GM21723 (cell line): ENCODE measurements around the gene TCERG1L.
"Not testable (repeated sequence)": the region's sequence is repeated elsewhere in the genome, so short reads cannot be mapped to it uniquely, and the experiment has no call there.

Experiments
- ATAC-seq: cut with Tn5 transposase; IDR thresholded peaks from one replicate; pipeline ENCODE4 v1.9.1; 2021; ENCODE audit warnings: mild to moderate bottlenecking, moderate library complexity; ENCODE audit not compliant: unreplicated experiment

Gene TCERG1L, protein sequence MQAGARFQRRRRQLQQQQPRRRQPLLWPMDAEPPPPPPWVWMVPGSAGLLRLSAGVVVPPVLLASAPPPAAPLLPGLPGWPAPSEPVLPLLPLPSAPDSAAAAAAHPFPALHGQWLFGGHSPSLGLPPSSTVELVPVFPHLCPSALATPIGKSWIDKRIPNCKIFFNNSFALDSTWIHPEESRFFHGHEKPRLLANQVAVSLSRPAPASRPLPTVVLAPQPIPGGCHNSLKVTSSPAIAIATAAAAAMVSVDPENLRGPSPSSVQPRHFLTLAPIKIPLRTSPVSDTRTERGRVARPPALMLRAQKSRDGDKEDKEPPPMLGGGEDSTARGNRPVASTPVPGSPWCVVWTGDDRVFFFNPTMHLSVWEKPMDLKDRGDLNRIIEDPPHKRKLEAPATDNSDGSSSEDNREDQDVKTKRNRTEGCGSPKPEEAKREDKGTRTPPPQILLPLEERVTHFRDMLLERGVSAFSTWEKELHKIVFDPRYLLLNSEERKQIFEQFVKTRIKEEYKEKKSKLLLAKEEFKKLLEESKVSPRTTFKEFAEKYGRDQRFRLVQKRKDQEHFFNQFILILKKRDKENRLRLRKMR

DNA sequence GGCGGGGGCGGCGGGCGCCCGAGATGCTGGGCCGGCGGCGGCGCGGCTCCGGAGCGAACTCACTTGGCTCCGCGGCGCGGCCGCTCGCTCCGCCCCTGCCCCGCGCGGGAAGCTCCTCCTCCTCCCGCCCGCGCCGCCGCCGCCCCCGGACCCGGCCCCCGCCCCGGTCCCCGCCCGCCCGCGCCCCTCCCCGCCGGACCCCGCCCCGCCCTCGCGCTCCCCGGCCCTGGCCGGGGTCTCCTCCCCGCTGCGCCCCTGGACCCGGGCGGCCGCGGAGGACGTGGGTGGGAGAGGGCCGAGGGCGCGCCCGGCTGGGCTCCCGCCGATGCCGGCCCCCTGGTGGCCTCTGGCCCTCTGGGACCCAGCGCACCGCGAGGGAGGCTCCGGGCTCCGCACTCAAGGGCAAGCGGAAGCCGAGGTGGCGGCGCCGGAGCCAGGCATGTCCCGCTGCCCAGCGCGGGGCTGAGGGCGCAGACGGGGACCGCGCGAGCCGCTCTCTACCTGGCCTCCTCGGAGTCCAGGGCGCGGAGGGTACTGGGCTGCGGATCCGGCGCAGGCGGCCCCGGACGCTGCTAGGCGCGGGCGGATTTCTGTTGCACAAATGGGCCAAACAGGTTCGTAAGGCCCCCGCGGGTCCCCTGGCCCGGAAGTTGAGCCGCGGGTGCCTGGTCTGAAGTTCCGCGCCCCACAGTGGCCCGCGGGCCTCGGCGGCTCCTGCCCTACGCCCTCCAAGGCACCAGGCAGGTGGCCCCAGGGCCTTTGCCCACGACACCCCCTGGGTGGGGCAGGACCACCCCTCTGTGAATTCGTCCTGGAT is at the start of gene TCERG1L:
TCERG1L (minus strand) TSS at position 61 of the 817 bp plus-strand sequence. CDS start 86 bp downstream, outside the sequence.
- no peak for ATAC-seq

DNA sequence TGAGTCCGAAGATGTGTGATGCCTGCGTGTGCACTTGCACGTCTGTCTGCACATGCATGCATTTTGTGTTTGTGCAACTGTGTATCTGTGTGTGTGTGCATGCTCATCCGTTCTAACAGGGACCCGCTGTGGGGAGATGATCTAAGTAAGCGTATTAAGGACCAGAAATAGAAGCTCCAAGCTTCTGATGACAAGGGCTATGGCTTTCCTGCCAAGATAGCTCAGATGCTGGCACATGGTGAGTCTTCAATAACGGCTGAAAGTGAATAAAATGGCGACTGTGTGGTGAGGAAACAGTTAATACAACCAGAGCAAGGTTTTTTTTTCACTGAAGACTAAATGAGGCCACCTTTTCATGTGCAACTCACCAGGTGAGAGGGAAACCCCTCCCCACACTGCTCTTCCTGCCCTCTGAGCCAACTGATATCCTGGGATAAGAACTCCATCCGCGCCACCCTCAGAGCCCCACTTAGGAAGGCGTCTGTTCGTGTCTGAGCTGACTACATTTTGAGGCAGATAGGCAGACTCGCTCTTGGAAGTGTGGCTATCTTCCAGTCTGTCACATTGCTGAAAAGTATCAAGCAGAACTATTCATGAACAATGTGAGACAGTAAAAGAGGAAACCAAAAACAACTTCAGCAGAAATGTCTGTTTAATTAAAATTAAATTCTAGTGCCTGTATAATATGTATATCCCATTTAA is 47.4 kb upstream of the TCERG1L start:
- ATAC-seq, result no peak

DNA sequence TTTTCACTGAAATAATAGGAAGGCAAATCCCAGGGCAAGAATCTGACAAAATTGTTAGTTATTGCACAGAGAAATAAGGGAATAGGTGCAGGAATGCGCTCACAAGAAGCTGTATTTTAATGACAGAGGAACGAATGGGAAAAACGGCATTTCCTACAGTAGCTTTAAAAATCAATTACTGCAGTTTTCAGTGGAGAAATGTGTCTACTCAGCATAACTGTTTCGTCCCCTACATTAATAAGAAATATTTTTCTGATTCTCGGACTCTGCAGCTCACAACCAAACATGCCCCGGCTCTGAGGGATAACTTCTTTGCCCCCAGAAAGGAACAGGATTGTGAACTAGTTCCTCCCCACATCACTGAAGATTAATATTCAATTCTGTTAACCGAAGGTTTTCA is 44.9 kb upstream of the TCERG1L start:
- no peak for ATAC-seq

DNA sequence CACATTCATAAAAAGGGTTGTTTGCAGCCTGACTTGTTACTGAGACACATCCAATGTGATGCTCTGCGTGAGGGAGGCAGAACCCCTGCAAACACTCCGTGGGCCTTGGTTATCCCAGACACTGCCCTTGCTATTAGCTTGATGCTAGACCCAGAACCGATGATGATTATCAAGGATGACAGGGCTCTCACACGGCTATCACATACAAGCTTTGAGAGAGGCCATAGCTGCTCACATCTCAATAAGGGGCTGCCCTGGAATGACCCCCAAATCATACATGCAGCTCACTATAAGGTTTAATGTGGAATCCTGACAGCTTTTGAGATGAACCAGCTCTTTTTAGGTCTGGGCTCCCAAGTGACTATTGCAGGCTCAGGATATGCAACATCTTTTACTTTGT is 44.4 kb upstream of the TCERG1L start:
- no peak for ATAC-seq

DNA sequence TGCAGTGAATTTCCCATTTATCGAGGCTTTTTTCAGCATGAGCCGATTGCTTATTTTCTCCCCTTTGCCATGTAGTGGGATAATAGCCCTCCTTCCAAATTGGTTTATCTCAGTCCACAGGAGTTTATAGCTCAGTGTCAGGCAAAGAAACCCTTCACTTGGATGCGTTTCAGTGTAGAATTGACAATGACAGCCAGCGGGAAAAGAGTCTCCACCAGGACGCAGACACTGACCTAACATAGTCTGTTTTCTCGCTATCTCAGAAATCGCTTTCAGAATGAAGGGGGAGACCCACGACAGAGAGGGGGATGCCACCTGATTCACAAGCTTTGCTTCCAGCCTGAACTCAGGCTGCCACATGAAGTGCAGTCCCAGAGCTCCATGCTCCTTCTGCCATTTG is 43.5 kb upstream of the TCERG1L start:
- ATAC-seq, result no peak

DNA sequence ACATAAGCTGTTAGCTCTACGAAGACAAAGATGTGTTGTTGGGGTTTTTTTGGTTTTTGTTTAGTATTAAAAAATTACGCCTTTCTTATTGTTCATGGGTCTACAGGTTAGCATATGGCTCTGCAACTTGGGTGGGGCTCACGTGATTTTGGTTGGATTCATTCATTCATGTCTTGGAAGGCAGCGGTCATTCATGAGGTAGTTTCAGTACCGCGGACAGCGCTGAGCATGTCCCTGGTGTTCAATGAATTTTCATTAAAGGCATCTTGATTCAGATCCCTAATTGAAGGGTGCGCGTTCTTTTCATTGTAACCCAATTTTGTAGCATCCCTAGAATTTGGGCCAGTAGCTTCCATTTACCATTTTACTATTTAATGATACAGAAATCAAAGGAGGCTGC is 42.9 kb upstream of the TCERG1L start:
- no peak for ATAC-seq

DNA sequence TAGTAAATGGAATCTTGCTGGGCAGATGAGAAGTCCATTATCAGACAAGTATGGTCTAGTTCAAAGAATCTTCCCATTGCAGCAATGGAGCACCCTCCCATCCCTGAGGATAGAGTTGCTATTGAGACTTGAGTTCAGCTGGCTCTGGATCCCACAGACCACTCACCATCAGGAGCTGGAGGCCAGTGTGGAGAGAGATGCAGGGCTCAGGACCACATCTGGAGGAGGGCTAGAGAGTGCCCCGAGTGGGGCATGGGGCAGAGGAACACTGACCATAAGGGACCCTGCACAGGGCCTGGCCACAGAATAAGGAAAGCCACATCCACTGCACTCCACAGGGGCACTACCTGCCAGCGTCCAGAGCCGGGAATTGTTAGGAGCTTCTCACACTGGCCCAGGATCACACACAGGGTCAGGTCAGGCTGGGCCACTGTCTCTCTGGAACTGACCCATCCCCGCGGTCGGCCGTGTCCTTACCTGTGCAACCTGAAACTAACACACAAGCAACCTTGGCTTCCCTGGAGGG is 41.3 kb upstream of the TCERG1L start:
- ATAC-seq, result no peak

DNA sequence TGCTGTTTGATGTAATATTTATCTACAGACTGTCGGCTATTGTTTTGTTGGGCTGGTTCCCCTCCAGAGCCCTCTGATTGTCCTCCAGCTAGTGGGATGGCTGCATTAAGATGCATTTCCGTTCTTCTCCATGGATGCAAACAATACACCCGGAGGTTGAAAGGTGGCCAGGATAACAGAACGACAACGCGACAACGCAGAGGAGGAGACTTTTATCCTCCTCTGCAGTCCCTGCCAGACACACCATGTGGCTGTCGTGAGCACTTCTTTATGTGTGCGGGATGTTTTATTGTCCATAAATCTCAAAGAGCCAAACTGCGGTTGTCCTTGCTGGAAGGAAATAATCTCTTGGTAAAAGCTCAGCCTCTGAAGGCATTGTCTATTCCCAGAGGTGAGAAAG is 39.1 kb upstream of the TCERG1L start:
- no peak for ATAC-seq

DNA sequence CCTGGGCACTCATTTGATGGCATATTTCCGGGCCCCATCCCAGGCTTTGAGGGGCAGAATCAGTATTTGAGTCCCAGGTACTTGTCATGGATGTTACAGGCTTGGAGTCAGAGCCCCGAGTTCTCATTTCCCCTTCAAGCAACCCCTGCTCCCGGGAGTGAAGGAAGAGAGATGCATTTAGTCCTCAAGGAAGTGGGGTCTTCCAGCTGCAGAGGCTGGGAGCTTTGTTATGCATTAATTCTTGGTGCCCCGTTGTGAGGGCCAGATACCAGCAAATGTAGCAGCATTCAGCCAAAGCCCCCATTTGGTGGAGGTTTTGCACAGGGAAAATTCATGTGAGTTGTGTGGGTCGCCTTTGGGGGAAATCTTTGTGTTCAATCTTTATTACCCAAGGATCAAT is 38.7 kb upstream of the TCERG1L start:
- ATAC-seq, result no peak

DNA sequence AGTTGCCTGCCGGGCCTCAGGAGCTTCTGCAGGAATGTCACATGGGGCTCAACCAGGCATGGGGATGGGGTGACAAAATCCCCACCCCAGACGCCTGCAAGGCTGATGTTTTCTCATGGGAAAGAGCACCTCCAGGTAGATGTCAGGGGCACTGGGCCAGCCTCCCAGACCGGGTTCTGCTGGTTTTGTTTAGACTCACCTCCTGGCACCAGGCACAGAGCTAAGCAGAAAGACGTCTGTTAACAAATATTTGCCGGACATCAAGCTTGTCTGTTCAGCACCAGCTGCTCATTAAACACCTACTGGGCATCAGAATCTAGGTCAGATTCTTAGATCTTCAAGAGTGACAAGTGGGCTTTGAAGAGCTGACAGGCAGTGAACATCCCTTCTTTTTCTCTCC is 34.9 kb upstream of the TCERG1L start:
- ATAC-seq, result no peak

DNA sequence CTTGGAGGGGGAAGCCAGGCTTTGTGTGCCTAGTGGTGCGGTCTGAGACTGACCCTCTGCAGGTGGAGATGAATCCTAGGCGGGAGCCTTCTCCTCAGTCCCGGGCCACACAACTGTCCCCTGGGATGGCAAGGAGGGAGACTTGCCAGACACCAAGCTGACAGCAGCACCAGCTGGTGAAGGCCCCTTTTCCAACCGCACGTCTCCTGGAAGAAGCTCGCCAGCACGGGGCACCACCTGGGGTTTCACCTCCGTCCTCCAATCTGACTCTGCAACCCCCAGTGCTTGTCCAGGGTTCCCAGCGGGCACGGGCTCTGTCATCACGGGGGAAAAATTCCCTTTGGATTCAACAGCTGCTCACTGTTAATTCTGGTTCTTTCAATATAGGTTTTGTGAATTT is 34.2 kb upstream of the TCERG1L start:
- ATAC-seq, result no peak

DNA sequence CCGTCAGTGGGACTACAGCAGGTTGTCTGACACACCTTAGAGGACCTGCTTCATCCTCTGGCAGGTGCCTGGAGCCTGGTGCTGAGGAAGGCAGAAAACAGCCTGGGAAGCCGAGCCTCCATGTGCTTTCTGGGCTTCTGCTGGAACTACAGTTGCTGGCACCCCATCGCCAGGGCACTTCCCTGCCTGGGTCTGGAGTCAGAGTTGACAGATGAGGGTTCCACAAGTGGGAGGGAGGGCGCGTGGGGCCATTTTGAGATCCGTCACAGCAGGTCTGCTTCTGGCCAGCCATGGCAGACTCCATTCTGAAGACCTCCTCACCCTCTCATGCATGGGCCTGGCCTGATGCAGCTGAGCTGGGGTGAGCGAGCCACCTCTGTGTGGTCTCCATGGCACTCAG is 33.2 kb upstream of the TCERG1L start:
- no peak for ATAC-seq

DNA sequence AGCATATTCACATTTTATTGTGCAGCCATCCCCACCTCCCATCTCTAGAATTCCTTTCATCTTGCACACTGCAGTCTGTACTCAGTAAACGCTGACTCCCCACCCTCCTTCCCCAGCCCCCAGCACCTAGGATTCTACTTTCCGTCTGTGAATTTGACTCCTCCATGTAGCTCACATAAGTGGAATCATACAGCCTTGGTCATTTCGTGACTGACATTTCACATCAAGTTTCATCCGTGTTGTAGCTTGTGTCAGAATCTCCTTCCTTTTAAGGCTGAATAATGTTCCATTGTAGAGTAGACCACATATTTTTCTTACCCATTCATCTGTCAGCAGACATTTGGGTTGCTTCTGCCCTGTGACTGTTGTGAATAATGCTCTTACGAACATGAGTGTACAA is 26.2 kb upstream of the TCERG1L start:
- no peak for ATAC-seq

DNA sequence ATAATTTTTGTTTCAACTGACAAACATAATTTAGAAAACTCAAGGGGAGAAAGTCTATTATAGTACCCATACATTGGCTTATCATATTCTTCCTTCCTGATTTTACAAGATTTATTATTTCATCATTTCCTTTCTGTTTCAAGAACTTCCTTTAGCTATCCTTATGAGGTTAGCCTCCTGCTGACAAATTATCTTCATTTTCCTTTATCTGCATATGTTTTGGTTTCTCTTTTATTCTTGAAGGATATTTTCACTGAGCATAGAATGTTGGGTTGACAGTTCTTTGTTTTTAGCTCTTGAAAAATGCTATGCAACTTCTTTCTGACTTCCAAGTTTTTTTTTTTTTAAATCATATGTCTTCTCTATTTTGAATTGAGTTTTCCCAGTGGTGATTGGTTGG is 21.3 kb upstream of the TCERG1L start:
- no peak for ATAC-seq

DNA sequence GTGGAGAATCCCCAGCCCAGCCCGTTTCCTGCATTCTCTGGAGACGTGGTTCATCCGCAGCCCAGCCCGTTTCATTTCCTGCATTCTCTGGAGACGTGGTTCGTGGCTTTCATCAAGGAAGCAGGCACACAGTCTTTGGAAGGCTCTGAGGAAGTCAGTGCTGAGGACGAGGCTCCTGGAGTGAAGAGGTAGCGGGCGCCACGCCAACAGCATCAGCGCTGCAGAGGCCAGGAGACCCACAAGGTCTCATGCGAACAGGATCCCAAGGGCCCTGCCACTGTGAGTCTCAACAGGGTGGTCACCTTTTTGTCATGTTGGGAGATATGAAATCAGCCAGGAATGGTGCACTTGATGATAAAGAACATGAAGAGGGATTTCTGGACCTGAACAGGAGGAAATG is 12.4 kb upstream of the TCERG1L start:
- no peak for ATAC-seq

DNA sequence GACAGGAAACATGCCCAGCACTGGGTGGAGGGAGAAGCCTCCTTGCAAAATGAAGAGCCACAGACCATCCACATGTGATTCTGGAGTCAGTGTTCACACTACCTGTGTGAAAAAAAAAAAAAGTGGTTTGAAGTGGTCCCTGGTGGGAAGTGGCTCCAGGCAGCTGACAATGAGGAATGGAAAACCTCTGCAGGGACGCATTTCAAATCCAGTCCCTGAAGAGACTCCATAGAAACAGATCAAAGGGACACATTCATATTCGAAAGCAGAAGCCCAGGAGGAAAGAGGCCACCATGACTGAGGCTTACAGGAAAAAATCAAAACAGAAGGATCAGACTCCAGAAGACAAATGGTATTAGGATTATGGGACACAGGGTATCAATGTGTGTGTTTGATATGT is 11.5 kb upstream of the TCERG1L start:
- ATAC-seq, result no peak

DNA sequence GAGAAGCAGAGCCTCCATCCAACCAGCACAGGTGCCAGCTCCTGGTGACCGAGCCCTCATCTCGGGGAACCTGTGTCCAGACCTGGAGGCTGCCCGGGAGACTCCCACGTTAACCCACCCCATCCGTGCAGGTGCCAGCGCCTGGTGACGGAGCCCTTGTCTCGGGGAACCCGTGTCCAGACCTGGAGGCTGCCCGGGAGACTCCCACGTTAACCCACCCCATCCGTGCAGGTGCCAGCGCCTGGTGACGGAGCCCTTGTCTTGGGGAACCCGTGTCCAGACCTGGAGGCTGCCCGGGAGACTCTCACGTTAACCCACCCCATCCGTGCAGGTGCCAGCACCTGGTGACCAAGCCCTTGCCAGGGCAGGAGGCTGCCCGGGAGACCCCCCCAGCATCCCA is 11.1 kb upstream of the TCERG1L start:
- ATAC-seq, result not testable (repeated sequence)

DNA sequence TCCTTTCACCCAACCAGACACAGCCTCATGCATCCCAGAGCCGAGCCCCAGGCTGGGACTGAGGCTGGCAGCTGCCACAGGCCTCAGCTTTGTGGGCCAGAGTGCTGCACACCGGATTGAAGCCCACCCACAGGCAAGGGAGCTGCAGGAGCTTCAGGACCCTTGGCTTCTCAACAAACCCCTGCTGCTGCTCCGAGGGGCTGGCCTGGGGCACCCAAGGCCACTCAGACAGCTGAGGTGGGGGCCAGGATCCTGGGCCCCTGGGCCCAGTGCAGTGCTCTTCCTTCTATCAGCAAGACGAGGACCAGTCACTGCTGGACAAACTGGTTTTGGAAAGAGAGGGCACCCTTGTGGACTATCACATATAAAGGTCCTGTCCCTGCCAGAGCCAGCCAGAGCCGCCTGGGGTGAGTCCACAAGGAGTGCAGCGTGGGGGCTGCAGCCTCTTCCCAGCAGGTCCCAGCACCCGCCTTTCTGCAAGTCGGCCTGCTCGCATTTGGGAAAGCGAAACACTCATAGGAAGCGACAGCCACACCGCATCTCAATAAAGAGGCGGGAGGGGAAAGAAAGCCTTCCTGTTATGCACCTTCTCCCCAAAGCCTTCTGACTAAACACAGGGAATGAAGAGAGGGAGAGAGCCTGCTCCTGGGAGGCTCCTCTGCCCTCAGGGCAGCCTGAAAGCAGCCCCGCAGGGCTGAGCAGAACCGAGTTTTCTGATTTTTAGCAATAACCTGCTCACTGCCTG is 9.5 kb upstream of the TCERG1L start:
- no peak for ATAC-seq

DNA sequence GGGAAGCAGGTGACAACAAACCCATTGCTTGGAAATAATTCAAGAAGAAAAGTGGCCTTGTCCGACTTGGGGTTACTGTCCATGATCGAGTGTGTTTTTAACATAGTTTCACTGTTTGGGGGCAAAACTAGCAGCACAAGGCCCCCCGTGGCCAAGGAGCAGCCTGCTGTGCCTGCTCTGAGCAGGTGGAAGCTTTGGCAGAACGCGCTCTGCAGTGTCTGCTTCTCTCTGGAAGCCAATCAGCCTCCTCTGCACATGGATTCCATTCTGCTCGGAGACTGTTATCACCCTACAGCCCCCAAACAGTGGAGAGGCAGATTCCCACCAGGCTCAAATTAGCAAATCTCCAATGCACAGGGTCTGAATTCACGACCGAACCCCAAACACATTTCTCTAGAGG is 7.3 kb upstream of the TCERG1L start:
- ATAC-seq, result no peak

DNA sequence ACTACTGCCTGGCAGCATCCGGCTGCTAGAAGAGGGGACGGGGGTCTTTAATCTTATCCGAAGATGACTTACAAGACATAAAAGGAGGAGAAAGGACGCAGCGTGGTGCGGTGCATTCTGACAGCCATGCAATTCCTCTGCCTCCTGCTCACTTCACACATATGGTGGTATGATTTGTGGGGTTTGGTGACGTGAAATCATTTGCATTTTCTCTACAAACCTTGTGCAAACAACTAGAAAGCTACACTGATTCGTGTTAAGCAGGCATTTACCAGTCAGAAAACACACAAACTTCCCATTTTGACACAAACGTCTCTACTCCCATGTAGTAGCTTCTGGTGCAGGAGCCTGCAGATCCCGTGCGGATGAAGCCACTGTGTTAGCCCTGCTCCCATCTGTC is 6.8 kb upstream of the TCERG1L start:
- ATAC-seq, result no peak
